ENCODE data around the gene PDZD7.
A peak's percentile ranks its signal among the peaks of the same experiment; 100 is the strongest.

PDZD7 gene

DNA sequence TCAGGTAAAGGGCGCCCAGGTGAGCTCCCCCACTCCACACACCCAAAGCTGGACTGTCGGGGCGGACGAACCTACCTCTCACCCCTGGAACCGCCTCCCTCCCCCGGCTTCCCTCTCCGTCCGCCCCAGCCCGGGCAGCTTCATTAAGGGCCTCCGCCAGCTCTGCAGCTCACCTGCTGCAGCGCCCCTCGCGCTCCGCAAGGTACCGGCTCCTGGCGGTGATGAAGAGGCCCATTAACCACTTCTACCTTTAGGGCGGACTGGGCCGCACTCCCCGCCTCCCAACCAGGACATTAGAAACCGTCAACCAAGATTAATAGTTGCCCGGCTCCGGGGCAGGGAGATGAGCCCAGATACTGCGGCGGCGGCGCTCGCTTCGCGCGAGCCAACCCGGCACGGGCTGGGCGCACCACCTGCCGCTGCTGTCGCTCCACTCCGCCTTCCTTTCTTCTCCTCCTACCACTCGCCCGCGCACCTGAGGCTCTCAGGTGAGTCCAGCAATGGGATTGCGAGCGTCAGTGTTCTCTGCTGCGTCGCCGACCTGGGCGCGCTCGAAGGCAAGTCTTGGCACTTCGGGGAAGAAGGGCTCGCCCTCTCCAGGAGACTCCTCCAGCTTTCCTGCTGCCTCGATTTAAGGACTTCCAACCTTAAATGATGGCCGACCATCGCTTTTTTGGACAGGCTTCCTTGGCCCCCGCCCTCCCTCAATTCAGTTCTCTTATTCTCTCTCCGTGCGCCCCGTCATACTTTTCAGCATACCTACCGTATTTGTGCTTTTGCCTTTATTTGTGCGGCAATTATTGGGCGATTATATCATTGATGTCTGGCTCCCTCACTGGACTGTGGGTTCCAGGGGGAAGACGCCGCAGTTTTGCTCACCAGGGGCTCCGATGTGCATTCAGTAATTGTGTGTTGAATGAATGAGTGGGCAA is 17.3 kb upstream of the PDZD7 start:
- peaks cover 24% of the 10 kb centered on the region for H3K4me1 ChIP-seq (ENCODE audit: control insufficient read depth, insufficient read depth, low read length, poor library complexity, severe bottlenecking)
- no peak overlapping the region for H3K4me3 ChIP-seq (ENCODE audit: extremely low read depth, insufficient read depth, low read length, poor library complexity, severe bottlenecking)
- no peak overlapping the region for H3K27ac ChIP-seq (ENCODE audit: low read depth, low read length, severe bottlenecking)
- H3K36me3 ChIP-seq (ENCODE audit: control insufficient read depth, insufficient read depth, low read length), result no peaks in the 10 kb centered on the region
- 7 to 10% methylated on average over 43 to 57 of the region's 62 CpGs for WGBS, 2 experiments (ENCODE audit: insufficient coverage in 2 of 2)
- H3K9me3 ChIP-seq (ENCODE audit: control insufficient read depth, low read length), result no peaks in the 10 kb centered on the region

DNA sequence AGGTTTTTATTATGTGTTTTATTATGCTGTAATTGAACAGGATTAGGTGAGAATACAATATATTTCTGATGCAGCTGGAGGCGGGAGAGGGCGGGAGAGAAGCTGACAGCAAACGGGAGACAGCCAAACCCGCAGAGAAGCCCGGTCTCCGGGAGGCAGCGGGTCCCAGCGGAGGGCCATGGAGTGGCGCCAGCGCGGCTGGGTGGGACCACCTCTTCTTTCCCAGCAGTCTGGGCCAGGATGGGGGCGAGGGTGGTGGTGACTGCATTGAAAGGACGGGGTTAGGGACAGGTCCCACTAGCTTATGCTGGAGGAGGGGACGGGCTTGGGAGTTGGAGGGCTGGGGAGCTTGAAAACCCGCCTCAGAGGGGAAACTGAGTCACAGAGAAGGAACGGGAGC is 16.3 kb upstream of the PDZD7 start:
- H3K4me1 ChIP-seq (ENCODE audit: control insufficient read depth, insufficient read depth, low read length, poor library complexity, severe bottlenecking), result peaks cover 23% of the 10 kb centered on the region
- WGBS, 2 experiments (ENCODE audit: insufficient coverage in 2 of 2), result 11 to 12% methylated on average over 6 to 12 of the region's 16 CpGs
- no peaks in the 10 kb centered on the region for H3K9me3 ChIP-seq (ENCODE audit: control insufficient read depth, low read length)
- no peaks in the 10 kb centered on the region for H3K36me3 ChIP-seq (ENCODE audit: control insufficient read depth, insufficient read depth, low read length)
- no peak overlapping the region for H3K4me3 ChIP-seq (ENCODE audit: extremely low read depth, insufficient read depth, low read length, poor library complexity, severe bottlenecking)
- H3K27ac ChIP-seq (ENCODE audit: low read depth, low read length, severe bottlenecking), result no peak overlapping the region

DNA sequence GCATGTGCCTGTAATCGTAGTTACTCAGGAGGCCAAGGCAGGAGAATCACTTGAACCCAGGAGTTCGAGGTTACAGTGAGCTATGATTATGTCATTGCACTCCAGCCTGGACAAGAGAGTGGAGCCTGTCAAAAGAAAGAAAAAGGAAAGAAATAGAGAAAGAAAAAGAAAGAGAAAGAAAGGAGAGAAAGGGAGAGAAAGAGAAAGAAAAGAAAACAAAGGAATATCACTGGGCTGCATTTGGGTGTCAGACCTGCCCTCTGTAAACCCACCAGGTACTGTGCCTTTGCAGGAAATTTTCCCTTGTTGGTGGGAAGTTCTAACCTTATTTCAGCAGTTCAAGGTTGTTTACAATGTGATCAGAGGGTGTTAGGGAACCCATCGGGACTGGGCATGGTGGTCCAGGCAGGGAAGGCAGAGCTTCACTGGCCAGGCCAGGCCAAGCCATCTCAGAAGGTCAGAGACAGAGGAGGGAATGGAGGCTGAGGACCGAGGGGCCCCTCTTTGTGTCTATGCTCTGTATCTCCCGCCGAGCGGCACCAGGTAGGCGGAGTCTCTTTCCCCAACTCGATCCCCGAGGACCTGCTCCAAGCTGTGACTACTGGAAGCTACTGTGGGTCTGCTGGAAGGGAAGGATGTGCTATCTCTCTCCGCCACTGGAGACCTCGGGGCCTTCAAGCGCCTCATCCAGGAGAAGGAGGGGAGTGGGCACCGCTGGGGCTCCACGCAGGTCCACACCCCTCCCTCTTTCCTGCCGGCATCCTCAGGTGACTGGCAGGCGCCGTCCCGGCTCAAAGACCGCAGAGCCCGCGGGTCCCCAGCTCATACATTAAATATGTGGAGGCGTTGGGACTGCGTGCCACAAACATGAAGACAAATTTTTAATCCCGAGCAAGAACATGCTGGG is 15.7 kb upstream of the PDZD7 start:
- Histone ChIP-seq H3K27ac (ENCODE audit: low read depth, low read length, severe bottlenecking) (no peak overlapping the region), H3K4me3 (ENCODE audit: extremely low read depth, insufficient read depth, low read length, poor library complexity, severe bottlenecking) (no peak overlapping the region), H3K36me3 (ENCODE audit: control insufficient read depth, insufficient read depth, low read length) (no peaks in the 10 kb centered on the region), H3K4me1 (ENCODE audit: control insufficient read depth, insufficient read depth, low read length, poor library complexity, severe bottlenecking) (peaks cover 25% of the 10 kb centered on the region), H3K9me3 (ENCODE audit: control insufficient read depth, low read length) (no peaks in the 10 kb centered on the region)
- WGBS, 2 experiments (ENCODE audit: insufficient coverage in 2 of 2), result 16 to 26% methylated on average over 18 of the region's 25 CpGs

DNA sequence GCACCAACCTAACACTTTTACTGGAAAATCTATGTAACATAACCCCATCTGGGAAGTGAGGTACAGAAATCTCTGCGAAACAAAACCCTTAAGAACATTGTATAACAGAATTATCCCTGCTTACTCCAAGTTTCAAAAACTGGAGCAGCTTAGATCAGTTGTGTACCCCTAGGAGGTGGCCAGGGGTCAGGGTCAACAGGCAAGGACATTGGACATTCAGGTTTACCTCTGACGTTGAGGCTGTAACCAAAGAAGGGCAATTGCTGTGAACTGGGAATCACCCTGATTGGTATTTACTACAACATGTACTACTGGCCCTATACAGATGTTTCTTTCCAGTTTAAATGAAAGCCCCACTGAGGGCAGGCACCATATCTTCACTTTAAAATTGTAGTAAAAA is 13.2 kb upstream of the PDZD7 start:
- 91 to 100% methylated on average over 1 of the region's 2 CpGs for WGBS, 2 experiments (ENCODE audit: insufficient coverage in 2 of 2)
- H3K4me3 ChIP-seq (ENCODE audit: extremely low read depth, insufficient read depth, low read length, poor library complexity, severe bottlenecking), result no peak overlapping the region

DNA sequence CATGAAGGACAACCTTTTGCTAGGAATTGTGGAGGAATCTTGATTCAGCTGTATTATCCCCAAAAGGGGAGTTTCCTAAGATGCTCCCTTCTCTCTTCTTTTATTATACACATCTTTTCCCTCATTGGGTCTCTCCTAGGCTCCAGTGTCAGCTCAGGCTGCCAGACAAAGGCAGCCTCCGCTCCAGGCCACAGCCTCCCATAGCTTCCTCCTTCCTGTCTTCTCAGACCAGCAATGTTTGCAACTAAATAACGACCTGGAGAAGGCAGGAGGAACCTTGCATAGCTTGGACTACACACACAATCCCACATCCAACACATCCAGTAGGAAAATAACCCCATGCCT is 12.4 kb upstream of the PDZD7 start:
- peak overlapping the region; percentile 92 for H3K27ac ChIP-seq (ENCODE audit: low read depth, low read length, severe bottlenecking)
- 45 to 57% methylated on average over 1 to 2 of the region's 2 CpGs for WGBS, 2 experiments (ENCODE audit: insufficient coverage in 2 of 2)
- peak overlapping the region; percentile 45 for H3K4me3 ChIP-seq (ENCODE audit: extremely low read depth, insufficient read depth, low read length, poor library complexity, severe bottlenecking)
- H3K36me3 ChIP-seq (ENCODE audit: control insufficient read depth, insufficient read depth, low read length), result peaks cover 10% of the 10 kb centered on the region
- peaks cover 23% of the 10 kb centered on the region for H3K4me1 ChIP-seq (ENCODE audit: control insufficient read depth, insufficient read depth, low read length, poor library complexity, severe bottlenecking)
- H3K9me3 ChIP-seq (ENCODE audit: control insufficient read depth, low read length), result no peaks in the 10 kb centered on the region

More for the DNA sequence above, 13.2 kb upstream of the PDZD7 start:
- H3K36me3 ChIP-seq (ENCODE audit: control insufficient read depth, insufficient read depth, low read length), result peaks cover 6% of the 10 kb centered on the region
- no peak overlapping the region for H3K27ac ChIP-seq (ENCODE audit: low read depth, low read length, severe bottlenecking)
- H3K4me1 ChIP-seq (ENCODE audit: control insufficient read depth, insufficient read depth, low read length, poor library complexity, severe bottlenecking), result peaks cover 22% of the 10 kb centered on the region
- H3K9me3 ChIP-seq (ENCODE audit: control insufficient read depth, low read length), result no peaks in the 10 kb centered on the region

DNA sequence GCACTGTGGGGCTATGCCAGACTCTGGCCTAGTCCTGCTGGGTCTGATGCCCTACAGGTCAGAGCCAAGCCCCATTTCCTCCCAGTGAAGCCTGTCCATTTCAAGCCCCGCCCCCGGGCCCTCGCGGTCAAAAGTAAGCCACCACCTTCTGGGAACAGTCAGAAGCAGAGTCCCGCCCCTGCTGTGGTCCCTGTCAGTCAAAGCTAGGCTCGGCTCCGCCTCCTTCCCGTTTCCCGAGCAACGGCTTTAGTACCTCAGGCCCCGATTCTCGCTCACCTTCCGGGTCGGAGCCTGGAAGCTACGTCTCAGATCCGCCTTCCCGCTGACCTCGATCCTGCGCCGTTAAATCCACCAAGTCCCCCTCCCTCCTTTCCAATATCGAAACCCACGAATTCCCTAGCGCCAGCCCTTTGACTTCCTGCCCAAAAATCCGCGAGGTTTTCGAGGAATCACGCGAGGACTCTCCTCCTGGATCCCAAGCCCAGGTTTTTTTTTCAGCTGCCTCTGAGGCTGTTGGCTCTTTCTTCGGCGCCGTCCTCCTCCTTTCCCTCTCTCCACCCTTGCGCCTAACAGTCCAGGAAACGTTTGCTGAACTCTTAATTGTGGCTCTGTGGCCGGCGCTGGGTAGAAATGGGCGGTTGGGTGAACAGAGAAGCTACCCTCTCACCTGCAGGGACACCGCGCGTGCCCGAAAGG is 11.9 kb upstream of the PDZD7 start:
- peak overlapping the region; percentile 45 for H3K4me3 ChIP-seq (ENCODE audit: extremely low read depth, insufficient read depth, low read length, poor library complexity, severe bottlenecking)
- H3K36me3 ChIP-seq (ENCODE audit: control insufficient read depth, insufficient read depth, low read length), result peaks cover 14% of the 10 kb centered on the region
- 0 to 1% methylated on average over 31 of the region's 40 CpGs for WGBS, 2 experiments (ENCODE audit: insufficient coverage in 2 of 2)
- peaks cover 26% of the 10 kb centered on the region for H3K4me1 ChIP-seq (ENCODE audit: control insufficient read depth, insufficient read depth, low read length, poor library complexity, severe bottlenecking)
- H3K27ac ChIP-seq (ENCODE audit: low read depth, low read length, severe bottlenecking), result peak overlapping the region; percentile 92
- H3K9me3 ChIP-seq (ENCODE audit: control insufficient read depth, low read length), result no peaks in the 10 kb centered on the region

DNA sequence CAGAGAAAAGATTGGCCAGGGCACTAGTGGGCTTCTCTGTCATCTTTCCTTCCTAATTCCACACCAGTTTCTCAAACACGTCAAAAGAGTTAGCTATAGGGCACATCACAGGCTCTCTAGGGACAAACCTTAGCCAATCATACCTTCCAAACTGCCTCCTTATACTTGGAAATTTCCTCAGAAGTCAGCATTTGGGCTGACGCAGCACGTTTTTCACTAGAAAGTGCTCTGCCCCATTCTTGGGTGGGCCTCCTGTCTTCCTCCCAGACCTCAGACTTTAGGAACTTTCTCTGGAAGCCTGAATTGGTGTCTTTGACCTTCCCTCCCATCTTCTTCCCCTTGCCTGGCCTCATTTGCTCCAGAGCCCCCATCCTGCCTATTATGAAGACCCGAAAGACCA is 11.2 kb upstream of the PDZD7 start:
- Histone ChIP-seq H3K9me3 (ENCODE audit: control insufficient read depth, low read length) (no peaks in the 10 kb centered on the region), H3K27ac (ENCODE audit: low read depth, low read length, severe bottlenecking) (peak overlapping the region; percentile 92), H3K4me1 (ENCODE audit: control insufficient read depth, insufficient read depth, low read length, poor library complexity, severe bottlenecking) (peaks cover 19% of the 10 kb centered on the region), H3K36me3 (ENCODE audit: control insufficient read depth, insufficient read depth, low read length) (peaks cover 21% of the 10 kb centered on the region), H3K4me3 (ENCODE audit: extremely low read depth, insufficient read depth, low read length, poor library complexity, severe bottlenecking) (no peak overlapping the region)
- 86 to 95% methylated on average over 3 of the region's 4 CpGs for WGBS, 2 experiments (ENCODE audit: insufficient coverage in 2 of 2)

DNA sequence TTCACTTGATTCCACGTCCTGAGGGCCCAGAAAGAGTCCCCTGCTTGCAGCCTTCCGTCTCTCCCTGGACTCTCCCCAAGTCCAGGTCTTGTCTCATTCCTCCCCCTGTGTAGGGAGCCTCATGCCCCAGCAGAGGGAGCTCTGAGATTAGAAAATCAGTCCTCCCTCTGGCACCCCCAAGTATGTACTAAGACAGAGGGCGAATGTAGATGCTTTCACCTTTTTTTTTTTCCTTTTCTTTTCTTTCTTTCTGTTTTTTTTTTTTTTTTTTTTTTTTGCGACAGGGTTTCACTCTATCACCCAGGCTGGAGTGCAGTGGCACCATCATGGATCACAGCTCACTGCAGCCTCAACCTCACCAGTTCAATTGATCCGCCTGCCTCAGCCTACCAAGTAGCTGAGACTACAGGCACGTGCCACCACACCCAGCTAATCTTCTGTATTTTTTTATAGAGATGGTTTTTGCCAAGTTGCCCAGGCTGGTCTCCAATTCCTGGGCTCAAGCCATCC is 10.4 kb upstream of the PDZD7 start:
- 0 to 43% methylated on average over 2 to 3 of the region's 6 CpGs for WGBS, 2 experiments (ENCODE audit: insufficient coverage in 2 of 2)
- peaks cover 17% of the 10 kb centered on the region for H3K4me1 ChIP-seq (ENCODE audit: control insufficient read depth, insufficient read depth, low read length, poor library complexity, severe bottlenecking)
- H3K4me3 ChIP-seq (ENCODE audit: extremely low read depth, insufficient read depth, low read length, poor library complexity, severe bottlenecking), result no peak overlapping the region
- H3K9me3 ChIP-seq (ENCODE audit: control insufficient read depth, low read length), result no peaks in the 10 kb centered on the region
- peaks cover 29% of the 10 kb centered on the region for H3K36me3 ChIP-seq (ENCODE audit: control insufficient read depth, insufficient read depth, low read length)
- no peak overlapping the region for H3K27ac ChIP-seq (ENCODE audit: low read depth, low read length, severe bottlenecking)

DNA sequence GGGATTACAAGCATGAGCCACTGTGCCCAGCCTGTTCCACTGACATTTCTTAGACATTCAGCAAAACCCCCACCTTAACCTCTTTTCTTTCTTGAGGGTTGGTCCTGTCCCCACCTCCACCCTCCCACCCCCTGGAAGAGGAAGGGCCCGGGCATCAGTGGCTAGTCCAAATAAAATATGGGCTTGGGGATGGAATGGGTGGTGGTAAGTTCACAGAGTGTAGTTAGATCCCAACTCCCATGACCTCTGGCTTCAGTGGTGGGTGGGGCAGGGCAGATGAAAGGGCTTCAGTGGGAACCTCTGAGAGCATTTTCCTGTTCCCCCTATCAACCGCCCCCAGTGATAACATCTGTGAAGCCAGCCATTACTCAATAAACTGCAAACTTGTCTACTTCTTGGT is 9.9 kb upstream of the PDZD7 start:
- H3K4me3 ChIP-seq (ENCODE audit: extremely low read depth, insufficient read depth, low read length, poor library complexity, severe bottlenecking), result no peak overlapping the region
- no peak overlapping the region for H3K27ac ChIP-seq (ENCODE audit: low read depth, low read length, severe bottlenecking)

DNA sequence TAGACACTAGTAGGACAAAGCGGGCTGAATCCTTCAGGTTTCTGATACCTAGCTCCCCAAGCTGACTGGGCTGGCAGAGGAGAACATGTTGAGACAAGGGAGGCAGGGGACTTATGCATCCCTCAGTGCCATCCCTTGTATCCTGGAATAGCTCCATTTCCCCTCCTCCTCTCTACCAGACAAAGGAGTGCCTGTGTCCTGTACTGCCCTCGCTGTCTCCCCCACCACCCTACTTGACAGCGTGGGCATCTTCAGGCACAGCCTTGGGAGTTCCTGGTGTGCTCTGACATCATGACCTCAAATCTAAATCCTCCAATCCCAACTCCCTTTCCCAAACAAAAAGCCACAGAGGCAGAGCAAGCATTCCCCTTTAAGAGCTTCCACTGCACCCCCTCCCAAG is 9.1 kb upstream of the PDZD7 start:
- no peak overlapping the region for H3K4me3 ChIP-seq (ENCODE audit: extremely low read depth, insufficient read depth, low read length, poor library complexity, severe bottlenecking)
- H3K27ac ChIP-seq (ENCODE audit: low read depth, low read length, severe bottlenecking), result no peak overlapping the region
- peaks cover 17% of the 10 kb centered on the region for H3K4me1 ChIP-seq (ENCODE audit: control insufficient read depth, insufficient read depth, low read length, poor library complexity, severe bottlenecking)
- peaks cover 42% of the 10 kb centered on the region for H3K36me3 ChIP-seq (ENCODE audit: control insufficient read depth, insufficient read depth, low read length)
- WGBS, 2 experiments (ENCODE audit: insufficient coverage in 2 of 2), result 73 to 83% methylated on average over 2 of the region's 3 CpGs
- H3K9me3 ChIP-seq (ENCODE audit: control insufficient read depth, low read length), result no peaks in the 10 kb centered on the region

More for the DNA sequence above, 9.9 kb upstream of the PDZD7 start:
- Histone ChIP-seq H3K4me1 (ENCODE audit: control insufficient read depth, insufficient read depth, low read length, poor library complexity, severe bottlenecking) (peaks cover 17% of the 10 kb centered on the region), H3K9me3 (ENCODE audit: control insufficient read depth, low read length) (no peaks in the 10 kb centered on the region), H3K36me3 (ENCODE audit: control insufficient read depth, insufficient read depth, low read length) (peaks cover 34% of the 10 kb centered on the region)
- 10 to 50% methylated on average over 1 of the region's 2 CpGs for WGBS, 2 experiments (ENCODE audit: insufficient coverage in 2 of 2)
